HG03108 (cell line): Measurements from ENCODE around the gene GIT2.

Experiments used
- ATAC-seq: cut with Tn5 transposase; IDR thresholded peaks from one replicate; pipeline ENCODE4 v1.9.1; 2021; ENCODE audit warnings: moderate library complexity; ENCODE audit not compliant: unreplicated experiment

The GIT2 gene

GRCh38 chr12:109983432-109984142, 12.6 kb downstream of the GIT2 start:
- ATAC-seq: no peak

GRCh38 chr12:109982210-109982609, 14.0 kb downstream of the GIT2 start:
- ATAC-seq: no peak

- no peak for ATAC-seq
Observed at GRCh38 chr12:109981311-109981710, 14.9 kb downstream of the GIT2 start.

- ATAC-seq: no peak
Observed at GRCh38 chr12:109972821-109973220, 23.3 kb downstream of the GIT2 start.

GRCh38 chr12:109968801-109969200, 27.4 kb downstream of the GIT2 start:
- ATAC-seq: no peak

GRCh38 chr12:109968032-109968420, 28.1 kb downstream of the GIT2 start:
- no peak for ATAC-seq

GRCh38 chr12:109967383-109968031, 28.7 kb downstream of the GIT2 start:
- ATAC-seq: no peak

GRCh38 chr12:109966546-109966945, 29.6 kb downstream of the GIT2 start:
- ATAC-seq: no peak

- ATAC-seq: no peak
Observed at GRCh38 chr12:109963743-109964429, 32.3 kb downstream of the GIT2 start.

- ATAC-seq: no peak
Observed at GRCh38 chr12:109963330-109963729, 32.8 kb downstream of the GIT2 start.

- ATAC-seq: no peak
Observed at GRCh38 chr12:109962398-109962797, 33.8 kb downstream of the GIT2 start.

GRCh38 chr12:109961612-109962011, 34.6 kb downstream of the GIT2 start:
- no peak for ATAC-seq

GRCh38 chr12:109961201-109961600, 35.0 kb downstream of the GIT2 start:
- no peak for ATAC-seq

GRCh38 chr12:109959411-109960093, 36.6 kb downstream of the GIT2 start:
- ATAC-seq: no peak

- ATAC-seq: no peak
Observed at GRCh38 chr12:109958374-109958773, 37.8 kb downstream of the GIT2 start.

GRCh38 chr12:109953656-109954055, 42.5 kb downstream of the GIT2 start:
- no peak for ATAC-seq

- no peak for ATAC-seq
Observed at GRCh38 chr12:109952873-109953272, 43.3 kb downstream of the GIT2 start.

GRCh38 chr12:109952160-109952858, 43.9 kb downstream of the GIT2 start:
- ATAC-seq: peak; percentile 49

- no peak for ATAC-seq
Observed at GRCh38 chr12:109951751-109952150, 44.4 kb downstream of the GIT2 start.

GRCh38 chr12:109951136-109951535, 45.0 kb downstream of the GIT2 start:
- no peak for ATAC-seq

- no peak for ATAC-seq
Observed at GRCh38 chr12:109950625-109951024, 45.5 kb downstream of the GIT2 start.
